ENCODE results near the gene FCHO1.
"Not testable (repeated sequence)": the region's sequence is repeated elsewhere in the genome, so short reads cannot be mapped to it uniquely, and the experiment has no call there.

Gene FCHO1

GRCh38 chr19:17778968-17779929 is 28.0 kb downstream of the FCHO1 start:
- no peaks in the 10 kb centered on the region for H3K4me1 Mint-ChIP-seq
- H3K4me3 Mint-ChIP-seq: peak overlapping the region in 2 of 3 experiments; percentile 24 to 34
- H3K27me3 Mint-ChIP-seq (ENCODE audit: low read depth): peaks cover 37% of the 10 kb centered on the region
- H3K36me3 Mint-ChIP-seq (ENCODE audit: low read depth): peaks cover 4% of the 10 kb centered on the region
- TF ChIP-seq, protein P1, sequence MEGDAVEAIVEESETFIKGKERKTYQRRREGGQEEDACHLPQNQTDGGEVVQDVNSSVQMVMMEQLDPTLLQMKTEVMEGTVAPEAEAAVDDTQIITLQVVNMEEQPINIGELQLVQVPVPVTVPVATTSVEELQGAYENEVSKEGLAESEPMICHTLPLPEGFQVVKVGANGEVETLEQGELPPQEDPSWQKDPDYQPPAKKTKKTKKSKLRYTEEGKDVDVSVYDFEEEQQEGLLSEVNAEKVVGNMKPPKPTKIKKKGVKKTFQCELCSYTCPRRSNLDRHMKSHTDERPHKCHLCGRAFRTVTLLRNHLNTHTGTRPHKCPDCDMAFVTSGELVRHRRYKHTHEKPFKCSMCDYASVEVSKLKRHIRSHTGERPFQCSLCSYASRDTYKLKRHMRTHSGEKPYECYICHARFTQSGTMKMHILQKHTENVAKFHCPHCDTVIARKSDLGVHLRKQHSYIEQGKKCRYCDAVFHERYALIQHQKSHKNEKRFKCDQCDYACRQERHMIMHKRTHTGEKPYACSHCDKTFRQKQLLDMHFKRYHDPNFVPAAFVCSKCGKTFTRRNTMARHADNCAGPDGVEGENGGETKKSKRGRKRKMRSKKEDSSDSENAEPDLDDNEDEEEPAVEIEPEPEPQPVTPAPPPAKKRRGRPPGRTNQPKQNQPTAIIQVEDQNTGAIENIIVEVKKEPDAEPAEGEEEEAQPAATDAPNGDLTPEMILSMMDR (IDR thresholded peaks at IDR 0.05; ENCODE audit: unreplicated experiment in 3 of 3): no peak
- H3K27ac Mint-ChIP-seq: no peak overlapping the region
- H3K9me3 Mint-ChIP-seq: no peaks in the 10 kb centered on the region

GRCh38 chr19:17780781-17781180 is 29.5 kb downstream of the FCHO1 start:
- H3K9me3 Mint-ChIP-seq: no peaks in the 10 kb centered on the region
- no peaks in the 10 kb centered on the region for H3K4me1 Mint-ChIP-seq
- H3K36me3 Mint-ChIP-seq (ENCODE audit: low read depth): peaks cover 4% of the 10 kb centered on the region
- H3K27ac Mint-ChIP-seq: no peak overlapping the region
- peaks cover 32% of the 10 kb centered on the region for H3K27me3 Mint-ChIP-seq (ENCODE audit: low read depth)
- no peak overlapping the region for H3K4me3 Mint-ChIP-seq
- TF ChIP-seq, protein P1 (IDR thresholded peaks at IDR 0.05; ENCODE audit: unreplicated experiment in 3 of 3): no peak

DNA sequence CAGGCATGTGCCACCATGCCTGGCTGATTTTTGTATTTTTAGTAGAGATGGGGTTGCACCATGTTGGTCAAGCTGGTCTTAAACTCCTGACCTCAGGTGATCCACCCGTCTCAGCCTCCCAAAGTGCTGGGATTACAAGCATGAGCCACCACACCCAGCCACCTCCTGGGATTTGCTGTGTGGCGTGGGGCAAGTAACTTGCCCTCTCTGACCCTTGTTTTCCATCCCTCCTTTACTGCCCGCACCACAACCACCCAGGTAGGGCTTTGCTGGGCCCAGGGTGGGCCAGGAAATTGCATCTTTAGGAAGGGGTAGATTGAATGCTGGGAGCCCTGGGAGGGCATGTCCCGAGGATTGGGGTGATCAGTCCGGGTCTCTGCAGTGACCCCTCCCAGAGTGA is 32.4 kb downstream of the FCHO1 start:
- H3K4me1 Mint-ChIP-seq; H3K27ac Mint-ChIP-seq; H3K9me3 Mint-ChIP-seq; H3K36me3 Mint-ChIP-seq (ENCODE audit: low read depth); H3K4me3 Mint-ChIP-seq: not testable (repeated sequence)
- peaks cover 16% of the 10 kb centered on the region for H3K27me3 Mint-ChIP-seq (ENCODE audit: low read depth)

- Mint-ChIP-seq H3K27ac (peak overlapping the region in 1 of 3 experiments; percentile 50), H3K4me3 (no peak overlapping the region), H3K27me3 (ENCODE audit: low read depth) (peaks cover 14% of the 10 kb centered on the region), H3K9me3 (no peaks in the 10 kb centered on the region), H3K4me1 (no peaks in the 10 kb centered on the region), H3K36me3 (ENCODE audit: low read depth) (peaks cover 4% of the 10 kb centered on the region)
- TF ChIP-seq, protein P1 (IDR thresholded peaks at IDR 0.05; ENCODE audit: unreplicated experiment in 3 of 3): peak; percentile 76 to 80 (median 77)
Observed at GRCh38 chr19:17784201-17785008, 33.1 kb downstream of the FCHO1 start.

- H3K27ac Mint-ChIP-seq: no peak overlapping the region
- TF ChIP-seq, protein P1 (IDR thresholded peaks at IDR 0.05; ENCODE audit: unreplicated experiment in 3 of 3): no peak
- no peak overlapping the region for H3K4me3 Mint-ChIP-seq
- peaks cover 23% of the 10 kb centered on the region for H3K27me3 Mint-ChIP-seq (ENCODE audit: low read depth)
- peaks cover 2% of the 10 kb centered on the region for H3K36me3 Mint-ChIP-seq (ENCODE audit: low read depth)
- H3K9me3 Mint-ChIP-seq: no peaks in the 10 kb centered on the region
- peaks cover 5% of the 10 kb centered on the region for H3K4me1 Mint-ChIP-seq
Observed at GRCh38 chr19:17787274-17787913, 36.1 kb downstream of the FCHO1 start.

GRCh38 chr19:17788632-17789031 is 37.4 kb downstream of the FCHO1 start:
- H3K9me3 Mint-ChIP-seq: no peaks in the 10 kb centered on the region
- H3K27ac Mint-ChIP-seq: no peak overlapping the region
- no peaks in the 10 kb centered on the region for H3K36me3 Mint-ChIP-seq (ENCODE audit: low read depth)
- H3K4me3 Mint-ChIP-seq: no peak overlapping the region
- TF ChIP-seq, protein P1 (IDR thresholded peaks at IDR 0.05; ENCODE audit: unreplicated experiment in 3 of 3): no peak
- peaks cover 5% of the 10 kb centered on the region for H3K4me1 Mint-ChIP-seq
- H3K27me3 Mint-ChIP-seq (ENCODE audit: low read depth): peaks cover 32% of the 10 kb centered on the region
